ENCODE measurements around the gene GNG12. TPM values are rescaled to one million over a fixed set of nuclear protein-coding genes. Genes with fewer than 3 reads are reported as not detected.

The GNG12 gene
- 100 to 1,000 TPM in 1 of 2 donors, 10 to 100 TPM in 1; 61.3 to 157 TPM for total RNA-seq
- polyA plus RNA-seq (ENCODE audit: insufficient read length in 2 of 2), result 10 to 100 TPM; 64.6 to 92.3 TPM
- long read RNA-seq, donor 1, full-length matches to known transcripts, result 15 of 15 reads
- long read RNA-seq, donor 1, partial matches to known transcripts, result 0 of 15 reads
- long read RNA-seq, donor 1, other reads (novel, unspliced or antisense), result 0 of 15 reads
- long read RNA-seq, donor 2, full-length matches to known transcripts, result 11 of 11 reads
- long read RNA-seq, donor 2, partial matches to known transcripts, result 0 of 11 reads
- long read RNA-seq, donor 2, other reads (novel, unspliced or antisense), result 0 of 11 reads
- long read RNA-seq, donor 3, full-length matches to known transcripts, result 14 of 14 reads
- long read RNA-seq, donor 3, partial matches to known transcripts, result 0 of 14 reads
- long read RNA-seq, donor 3, other reads (novel, unspliced or antisense), result 0 of 14 reads
- long read RNA-seq, donor 4, full-length matches to known transcripts, result 10 of 10 reads
- long read RNA-seq, donor 4, partial matches to known transcripts, result 0 of 10 reads
- long read RNA-seq, donor 4, other reads (novel, unspliced or antisense), result 0 of 10 reads

DNA sequence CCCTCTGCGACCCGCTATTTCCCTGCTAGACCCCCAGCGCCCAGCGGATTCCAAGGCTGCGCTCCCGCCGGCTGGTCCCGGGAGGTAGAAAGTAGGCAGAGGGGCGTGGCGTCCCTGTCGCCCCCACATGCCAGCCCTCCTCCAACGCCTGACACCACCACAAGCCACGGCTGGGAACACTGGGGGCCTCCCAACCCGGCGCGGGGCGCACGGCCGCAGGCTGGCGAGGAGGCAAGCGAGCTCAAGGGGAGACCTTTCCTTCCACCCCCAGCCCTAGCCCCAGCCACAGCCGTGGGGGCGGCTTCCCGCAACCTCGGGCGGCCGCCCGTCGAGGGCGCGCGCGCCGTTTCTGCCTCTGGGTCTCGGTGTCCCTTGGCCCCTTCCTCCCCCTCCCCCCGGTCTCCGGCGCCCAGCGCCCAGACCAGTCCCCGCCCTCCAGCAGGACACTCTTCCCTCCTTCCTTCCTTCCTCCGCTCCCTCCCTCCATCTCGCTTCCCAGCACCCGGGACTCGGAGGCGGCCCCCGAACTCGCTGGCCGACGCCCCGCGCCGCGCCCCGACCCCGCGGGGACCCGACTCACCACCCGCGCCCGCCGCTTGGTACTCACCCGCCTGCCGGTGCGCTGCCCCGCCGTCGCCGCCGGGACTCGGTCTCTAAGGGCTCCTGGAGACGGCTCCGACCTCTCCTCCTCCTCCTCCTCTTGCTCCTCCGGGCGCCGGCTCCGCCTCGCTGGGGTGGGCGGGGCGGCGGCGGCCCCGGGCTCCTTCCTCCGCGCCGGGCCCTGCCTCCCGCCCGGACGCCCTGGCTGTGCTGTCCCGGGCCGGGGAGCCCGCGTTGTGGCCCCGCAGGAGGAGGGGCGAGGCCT is at the start of gene GNG12:
GNG12 (minus strand) TSS at position 731 of the 865 bp plus-strand sequence. CDS start 125,781 bp downstream, outside the sequence.
- H3K36me3 ChIP-seq (ENCODE audit: control insufficient read depth, insufficient read depth, low read length), result no peaks in the 10 kb centered on the region
- WGBS (ENCODE audit: insufficient coverage), result under 1% methylated on average over 93 of the region's 94 CpGs
- peak within 1 kb of the TSS; percentile 85 for H3K4me3 ChIP-seq (ENCODE audit: low read depth, low read length)
- H3K27ac ChIP-seq (ENCODE audit: low read depth, low read length), result peak within 1 kb of the TSS; percentile 84
- no peaks in the 10 kb centered on the region for H3K9me3 ChIP-seq (ENCODE audit: control insufficient read depth, insufficient read depth, low read length)
- peak in 2 of 6 donors; percentile 66 to 84 for DNase-seq (ENCODE audit: low read depth in 4 of 6, low spot score in 6 of 6)
- H3K4me1 ChIP-seq (ENCODE audit: control insufficient read depth, insufficient read depth, low read length), result peaks cover 16% of the 10 kb centered on the region
- peaks cover 8% of the 10 kb centered on the region for H3K27me3 ChIP-seq (ENCODE audit: control insufficient read depth, insufficient read depth, low read length)

DNA sequence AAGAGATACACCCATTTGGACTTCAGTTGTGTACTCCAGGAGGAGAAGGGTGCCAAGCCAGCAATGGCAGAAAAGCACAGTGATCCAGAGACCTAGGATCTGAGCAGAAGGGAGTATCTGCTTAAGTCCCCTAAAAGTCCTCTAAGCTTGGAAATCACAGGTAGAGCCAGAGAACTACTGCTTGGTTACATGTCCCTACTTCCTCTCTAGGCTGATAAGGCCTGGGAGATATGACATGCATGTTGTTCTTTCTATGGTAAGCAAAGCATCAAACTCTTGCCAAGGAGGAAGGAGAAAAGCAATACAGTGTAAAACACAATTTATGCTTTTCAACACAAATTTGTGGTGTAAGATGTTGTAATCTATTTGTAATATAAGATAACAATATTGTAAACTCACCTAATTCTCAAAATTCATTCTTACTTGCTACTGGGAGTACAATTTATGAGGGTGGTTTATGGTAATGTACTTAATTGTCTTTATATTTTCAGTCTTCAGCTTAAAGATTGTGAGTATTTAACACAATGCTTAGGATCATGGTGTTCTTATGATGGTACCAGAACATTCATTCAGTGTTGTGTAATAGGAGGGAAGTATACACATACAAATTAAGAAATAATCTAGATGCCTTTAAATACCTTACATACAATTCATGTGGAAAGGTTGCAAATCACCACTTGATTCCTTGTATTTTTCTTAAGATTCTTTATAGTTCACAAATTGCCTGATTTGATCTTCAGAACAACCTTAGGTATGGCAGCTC is 49.1 kb upstream of the GNG12 start:
- DNase-seq (ENCODE audit: low read depth in 4 of 6, low spot score in 6 of 6), result no peak
- H3K9me3 ChIP-seq (ENCODE audit: control insufficient read depth, insufficient read depth, low read length), result no peaks in the 10 kb centered on the region
- H3K36me3 ChIP-seq (ENCODE audit: control insufficient read depth, insufficient read depth, low read length), result no peaks in the 10 kb centered on the region
- no peaks in the 10 kb centered on the region for H3K27me3 ChIP-seq (ENCODE audit: control insufficient read depth, insufficient read depth, low read length)
- no peak overlapping the region for H3K27ac ChIP-seq (ENCODE audit: low read depth, low read length)
- no peak overlapping the region for H3K4me3 ChIP-seq (ENCODE audit: low read depth, low read length)
- no peaks in the 10 kb centered on the region for H3K4me1 ChIP-seq (ENCODE audit: control insufficient read depth, insufficient read depth, low read length)

DNA sequence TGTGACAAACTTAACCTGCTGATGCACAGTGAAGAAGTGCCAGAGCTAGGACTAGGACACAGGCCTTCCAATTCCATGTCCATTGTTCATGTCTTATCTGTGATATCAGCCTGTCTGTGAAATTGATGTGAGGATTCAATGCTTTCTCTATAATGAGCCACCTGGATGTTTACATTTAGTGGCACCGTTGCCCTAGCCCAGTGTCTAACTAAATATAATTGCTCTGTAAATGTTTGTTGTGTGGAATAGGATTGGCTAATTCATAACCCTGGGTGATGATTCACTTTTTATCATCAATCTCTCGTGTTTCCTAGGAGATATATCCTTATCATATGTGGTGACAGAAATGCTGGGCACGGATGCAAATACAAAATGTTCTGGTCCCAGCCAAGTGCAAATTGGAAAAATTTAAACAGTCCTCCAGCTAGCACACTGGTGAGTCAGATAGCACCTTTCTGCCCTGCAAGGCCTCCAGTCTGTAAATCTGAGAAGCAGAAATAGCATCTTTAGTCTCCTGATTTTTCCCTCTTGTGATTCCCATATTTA is 46.9 kb upstream of the GNG12 start:
- Histone ChIP-seq H3K4me3 (ENCODE audit: low read depth, low read length) (no peak overlapping the region), H3K27ac (ENCODE audit: low read depth, low read length) (no peak overlapping the region), H3K4me1 (ENCODE audit: control insufficient read depth, insufficient read depth, low read length) (no peaks in the 10 kb centered on the region), H3K36me3 (ENCODE audit: control insufficient read depth, insufficient read depth, low read length) (no peaks in the 10 kb centered on the region), H3K9me3 (ENCODE audit: control insufficient read depth, insufficient read depth, low read length) (no peaks in the 10 kb centered on the region), H3K27me3 (ENCODE audit: control insufficient read depth, insufficient read depth, low read length) (no peaks in the 10 kb centered on the region)
- DNase-seq (ENCODE audit: low read depth in 4 of 6, low spot score in 6 of 6), result peak in 2 of 6 donors; percentile 21 to 66
- WGBS (ENCODE audit: insufficient coverage), result 60% methylated on average over 1 of the region's 3 CpGs

DNA sequence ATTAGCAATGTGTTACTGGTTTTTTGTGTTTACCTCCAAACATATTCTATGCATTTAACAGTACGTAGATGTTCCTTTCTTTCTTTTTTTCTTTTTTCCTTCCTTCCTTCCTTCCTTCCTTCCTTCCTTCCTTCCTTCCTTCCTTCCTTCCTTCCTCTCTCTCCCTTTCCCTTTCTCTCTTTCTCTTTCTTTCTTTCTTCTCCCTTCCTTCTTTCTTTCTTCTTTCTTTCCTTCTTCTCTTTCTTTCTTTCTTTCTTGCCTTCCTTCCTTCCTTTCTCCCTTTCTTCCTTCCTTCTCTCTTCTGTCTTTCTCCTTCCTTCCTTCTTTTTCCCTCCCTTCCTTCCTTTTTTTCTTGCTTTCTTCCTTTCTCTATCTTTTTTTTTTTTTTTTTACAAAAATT is 46.2 kb upstream of the GNG12 start:
- no peak for DNase-seq (ENCODE audit: low read depth in 4 of 6, low spot score in 6 of 6)
- Histone ChIP-seq H3K4me3 (ENCODE audit: low read depth, low read length) (no peak overlapping the region), H3K9me3 (ENCODE audit: control insufficient read depth, insufficient read depth, low read length) (peaks cover 3% of the 10 kb centered on the region), H3K27ac (ENCODE audit: low read depth, low read length) (no peak overlapping the region), H3K36me3 (ENCODE audit: control insufficient read depth, insufficient read depth, low read length) (no peaks in the 10 kb centered on the region), H3K4me1 (ENCODE audit: control insufficient read depth, insufficient read depth, low read length) (no peaks in the 10 kb centered on the region), H3K27me3 (ENCODE audit: control insufficient read depth, insufficient read depth, low read length) (no peaks in the 10 kb centered on the region)
- 100% methylated on average over 1 of the region's 1 CpG for WGBS (ENCODE audit: insufficient coverage)

DNA sequence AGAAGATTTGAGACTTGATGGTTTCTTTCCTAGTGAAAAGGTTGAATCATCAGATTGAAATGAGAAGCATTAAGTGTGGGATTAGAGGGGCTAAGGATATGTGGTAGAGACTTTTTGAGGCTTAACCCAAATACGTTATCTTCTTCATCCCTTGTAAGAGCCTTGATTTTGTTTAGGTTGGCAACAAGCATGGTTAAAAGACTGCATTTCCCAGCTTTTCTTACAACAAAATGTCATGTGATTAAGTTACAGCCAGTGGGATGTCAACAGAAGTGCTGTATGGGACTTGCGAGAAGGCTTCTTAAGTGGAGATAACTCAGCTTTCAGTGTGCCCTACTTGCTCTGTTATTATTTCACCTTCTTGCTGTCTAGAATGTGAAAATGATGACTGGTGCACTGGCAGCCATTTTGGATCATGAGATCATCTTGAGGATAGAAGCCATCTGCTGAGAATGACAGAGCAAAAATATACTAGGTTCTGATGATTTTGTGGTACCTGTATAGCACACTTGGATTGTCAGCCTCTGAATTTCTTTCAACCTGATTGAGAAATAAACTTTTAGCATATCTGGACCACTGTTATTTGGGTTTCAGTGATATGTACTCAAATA is 41.3 kb upstream of the GNG12 start:
- no peaks in the 10 kb centered on the region for H3K27me3 ChIP-seq (ENCODE audit: control insufficient read depth, insufficient read depth, low read length)
- H3K36me3 ChIP-seq (ENCODE audit: control insufficient read depth, insufficient read depth, low read length), result no peaks in the 10 kb centered on the region
- H3K27ac ChIP-seq (ENCODE audit: low read depth, low read length), result no peak overlapping the region
- H3K4me1 ChIP-seq (ENCODE audit: control insufficient read depth, insufficient read depth, low read length), result no peaks in the 10 kb centered on the region
- H3K4me3 ChIP-seq (ENCODE audit: low read depth, low read length), result no peak overlapping the region
- no peak for DNase-seq (ENCODE audit: low read depth in 4 of 6, low spot score in 6 of 6)
- H3K9me3 ChIP-seq (ENCODE audit: control insufficient read depth, insufficient read depth, low read length), result peaks cover 3% of the 10 kb centered on the region
- no CpG with 5 or more reads among the region's 2 CpGs for WGBS (ENCODE audit: insufficient coverage)

DNA sequence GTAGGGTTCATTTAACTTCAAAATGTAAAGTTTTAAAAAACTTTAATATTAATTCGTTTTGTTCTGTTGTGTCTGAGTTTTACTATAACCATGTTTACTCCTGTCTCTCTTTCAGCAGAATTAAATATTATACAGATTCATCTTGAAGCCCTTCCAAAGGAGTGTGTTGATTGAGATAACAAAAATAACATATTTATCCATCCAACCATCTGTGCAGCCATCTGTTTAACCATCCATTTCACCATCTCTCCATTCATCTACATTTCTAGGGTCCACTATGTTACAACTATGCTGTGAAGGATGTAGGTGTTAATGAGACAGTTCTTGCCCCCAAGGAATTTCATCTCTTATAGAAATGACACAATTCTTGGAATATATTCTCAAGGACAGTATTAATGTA is 36.0 kb upstream of the GNG12 start:
- no CpG with 5 or more reads among the region's 1 CpG for WGBS (ENCODE audit: insufficient coverage)

DNA sequence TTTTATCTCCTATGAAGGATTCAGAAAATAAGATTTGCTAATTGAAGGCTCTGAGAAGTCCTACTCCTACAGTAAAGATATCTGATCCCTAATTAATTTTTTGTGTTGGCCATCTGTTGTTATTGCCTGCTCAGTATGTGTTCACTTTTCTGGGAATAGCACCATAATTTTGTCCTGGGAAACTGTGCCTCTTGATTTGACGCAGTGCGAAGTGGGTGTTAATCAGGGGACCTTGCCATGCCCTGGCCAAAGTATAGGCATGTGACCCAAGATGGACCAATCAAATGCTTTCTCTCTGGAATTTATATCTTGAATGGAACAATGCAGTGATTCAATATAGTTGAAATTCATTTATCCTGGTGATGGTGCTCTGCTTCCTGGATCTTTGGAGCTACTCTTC is 30.4 kb upstream of the GNG12 start:
- Histone ChIP-seq H3K9me3 (ENCODE audit: control insufficient read depth, insufficient read depth, low read length) (no peaks in the 10 kb centered on the region), H3K4me3 (ENCODE audit: low read depth, low read length) (no peak overlapping the region), H3K27ac (ENCODE audit: low read depth, low read length) (no peak overlapping the region), H3K36me3 (ENCODE audit: control insufficient read depth, insufficient read depth, low read length) (no peaks in the 10 kb centered on the region), H3K4me1 (ENCODE audit: control insufficient read depth, insufficient read depth, low read length) (no peaks in the 10 kb centered on the region), H3K27me3 (ENCODE audit: control insufficient read depth, insufficient read depth, low read length) (no peaks in the 10 kb centered on the region)
- DNase-seq (ENCODE audit: low read depth in 4 of 6, low spot score in 6 of 6), result peak in 1 of 6 donors; percentile 26
- 74% methylated on average over 2 of the region's 2 CpGs for WGBS (ENCODE audit: insufficient coverage)

More for the DNA sequence above, 36.0 kb upstream of the GNG12 start:
- Histone ChIP-seq H3K27me3 (ENCODE audit: control insufficient read depth, insufficient read depth, low read length) (no peaks in the 10 kb centered on the region), H3K9me3 (ENCODE audit: control insufficient read depth, insufficient read depth, low read length) (no peaks in the 10 kb centered on the region), H3K27ac (ENCODE audit: low read depth, low read length) (no peak overlapping the region), H3K4me3 (ENCODE audit: low read depth, low read length) (no peak overlapping the region), H3K4me1 (ENCODE audit: control insufficient read depth, insufficient read depth, low read length) (no peaks in the 10 kb centered on the region), H3K36me3 (ENCODE audit: control insufficient read depth, insufficient read depth, low read length) (no peaks in the 10 kb centered on the region)
- peak in 1 of 6 donors; percentile 88 for DNase-seq (ENCODE audit: low read depth in 4 of 6, low spot score in 6 of 6)

DNA sequence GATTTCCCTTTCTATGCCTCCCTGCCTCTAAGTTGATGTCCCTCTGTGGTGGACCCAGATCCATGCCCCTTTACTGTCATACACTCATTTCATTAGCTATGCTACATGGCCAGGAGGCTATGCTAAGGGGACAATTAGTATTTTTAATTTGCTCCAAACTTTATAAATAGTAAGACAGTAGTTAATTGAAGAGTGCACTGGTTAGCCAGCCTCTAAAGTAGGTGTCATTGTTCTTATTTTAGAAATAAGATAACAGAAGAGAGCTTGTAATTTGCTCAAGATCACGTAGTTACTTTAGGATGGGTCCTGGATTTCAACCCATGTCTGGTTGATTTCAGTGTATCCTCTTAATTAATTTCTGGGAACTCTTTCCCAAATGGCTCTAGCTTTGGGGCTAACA is 29.4 kb upstream of the GNG12 start:
- H3K36me3 ChIP-seq (ENCODE audit: control insufficient read depth, insufficient read depth, low read length), result no peaks in the 10 kb centered on the region
- no peak overlapping the region for H3K4me3 ChIP-seq (ENCODE audit: low read depth, low read length)
- H3K27me3 ChIP-seq (ENCODE audit: control insufficient read depth, insufficient read depth, low read length), result no peaks in the 10 kb centered on the region
- H3K9me3 ChIP-seq (ENCODE audit: control insufficient read depth, insufficient read depth, low read length), result no peaks in the 10 kb centered on the region
- no peak for DNase-seq (ENCODE audit: low read depth in 4 of 6, low spot score in 6 of 6)
- H3K27ac ChIP-seq (ENCODE audit: low read depth, low read length), result no peak overlapping the region
- no peaks in the 10 kb centered on the region for H3K4me1 ChIP-seq (ENCODE audit: control insufficient read depth, insufficient read depth, low read length)
- no CpG with 5 or more reads among the region's 1 CpG for WGBS (ENCODE audit: insufficient coverage)
